ENCODE measurements around the gene MCRIP1.

MCRIP1 gene

DNA sequence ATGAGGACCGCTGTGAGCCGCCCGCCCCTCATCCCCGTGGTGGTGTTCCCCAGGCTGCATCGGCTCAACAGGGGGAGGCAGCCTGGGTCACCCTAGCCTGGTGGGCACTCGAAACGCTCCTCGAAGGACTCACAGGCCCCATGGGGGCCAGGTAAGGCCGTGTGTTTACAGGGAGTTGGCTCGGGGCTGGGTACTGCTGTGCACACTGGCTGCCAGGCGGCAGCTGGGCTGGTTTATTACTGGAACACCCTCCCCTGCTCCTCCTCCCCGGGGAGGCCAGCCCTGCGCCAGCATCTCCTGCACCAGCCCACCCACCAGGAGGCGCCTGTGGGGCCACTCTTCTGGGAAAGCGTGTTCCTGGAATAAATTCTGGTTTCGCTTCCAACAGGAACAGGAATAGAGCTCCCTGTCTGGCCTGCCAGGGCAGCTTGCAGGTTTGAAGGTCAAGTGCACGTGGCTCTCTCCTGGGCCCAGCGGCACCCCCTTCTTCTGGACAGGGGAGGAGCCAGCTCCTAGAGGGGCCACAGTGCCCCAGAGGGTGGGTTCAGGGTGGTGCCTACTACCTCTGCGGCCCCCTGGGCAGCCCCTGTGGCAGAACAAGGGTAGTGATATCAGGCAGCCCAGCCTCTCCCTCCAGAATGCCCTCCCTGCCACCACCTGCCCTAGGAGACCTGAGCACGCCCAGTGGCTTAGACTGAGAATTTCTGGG is 11.3 kb downstream of the MCRIP1 start:
- TF ChIP-seq GLIS3 (CRISPR knock-in tag; IDR thresholded peaks at IDR 0.05) (no peak), PPARA (CRISPR knock-in tag; IDR thresholded peaks at IDR 0.05; ENCODE audit: borderline replicate concordance) (no peak), SNAI2 (CRISPR knock-in tag; IDR thresholded peaks at IDR 0.05) (no peak), CSRNP3 (CRISPR knock-in tag; IDR thresholded peaks at IDR 0.05) (no peak), CREB5 (CRISPR knock-in tag; IDR thresholded peaks at IDR 0.05; ENCODE audit: low read depth) (no peak), POU6F1 (CRISPR knock-in tag; IDR thresholded peaks at IDR 0.05; ENCODE audit: borderline replicate concordance, low read depth) (no peak), BACH2 (CRISPR knock-in tag; IDR thresholded peaks at IDR 0.05; ENCODE audit: borderline replicate concordance) (no peak), ZNF565 (CRISPR knock-in tag; conservative IDR thresholded peaks at IDR 0.05; ENCODE audit: low read depth) (no peak), ARNTL (CRISPR knock-in tag; IDR thresholded peaks at IDR 0.05; ENCODE audit: borderline replicate concordance, low read depth) (no peak), TCF4 (CRISPR knock-in tag; IDR thresholded peaks at IDR 0.05; ENCODE audit: borderline replicate concordance) (no peak), PATZ1 (CRISPR knock-in tag; IDR thresholded peaks at IDR 0.05; ENCODE audit: borderline replicate concordance) (no peak), TOX (CRISPR knock-in tag; IDR thresholded peaks at IDR 0.05; ENCODE audit: borderline replicate concordance) (no peak), TSHZ2 (CRISPR knock-in tag; IDR thresholded peaks at IDR 0.05) (no peak), CSDC2 (CRISPR knock-in tag; IDR thresholded peaks at IDR 0.05) (no peak), ZFP30 (CRISPR knock-in tag; IDR thresholded peaks at IDR 0.05) (no peak), ZFP3 (CRISPR knock-in tag; IDR thresholded peaks at IDR 0.05) (no peak), RARB (CRISPR knock-in tag; IDR thresholded peaks at IDR 0.05) (no peak), ZNF70 (CRISPR knock-in tag; IDR thresholded peaks at IDR 0.05) (no peak)
- peak; percentile 77 for ATAC-seq

DNA sequence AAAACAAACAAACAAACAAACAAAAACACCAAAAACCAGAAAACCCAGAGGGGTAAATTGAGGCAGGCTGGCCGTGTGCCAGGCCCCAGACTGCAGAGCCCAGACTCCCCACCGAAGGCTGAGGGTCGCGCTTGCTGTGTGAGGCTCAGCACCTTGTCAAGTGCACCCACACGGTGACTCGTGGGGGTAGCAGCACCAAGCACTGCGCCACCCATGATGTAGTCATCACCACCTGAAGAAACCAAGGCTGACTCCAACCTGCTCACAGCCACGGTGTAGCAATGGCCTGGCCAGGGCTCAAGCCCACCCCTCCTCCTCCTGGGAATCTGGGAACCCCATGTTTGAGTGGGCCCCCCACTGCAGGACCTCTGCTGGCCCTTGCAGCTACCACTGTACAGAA is 11.9 kb downstream of the MCRIP1 start:
- ATAC-seq = no peak
- no peak for TF ChIP-seq BACH2 (CRISPR knock-in tag; IDR thresholded peaks at IDR 0.05; ENCODE audit: borderline replicate concordance)
- TF ChIP-seq SNAI2 (CRISPR knock-in tag; IDR thresholded peaks at IDR 0.05) = no peak
- no peak for TF ChIP-seq CSRNP3 (CRISPR knock-in tag; IDR thresholded peaks at IDR 0.05)
- TF ChIP-seq RARB (CRISPR knock-in tag; IDR thresholded peaks at IDR 0.05) = no peak
- no peak for TF ChIP-seq GLIS3 (CRISPR knock-in tag; IDR thresholded peaks at IDR 0.05)
- TF ChIP-seq ZFP30 (CRISPR knock-in tag; IDR thresholded peaks at IDR 0.05) = no peak
- TF ChIP-seq ZNF565 (CRISPR knock-in tag; conservative IDR thresholded peaks at IDR 0.05; ENCODE audit: low read depth) = no peak
- TF ChIP-seq ZNF8 (CRISPR knock-in tag; IDR thresholded peaks at IDR 0.05) = no peak
- no peak for TF ChIP-seq TSHZ2 (CRISPR knock-in tag; IDR thresholded peaks at IDR 0.05)
- TF ChIP-seq PPARA (CRISPR knock-in tag; IDR thresholded peaks at IDR 0.05; ENCODE audit: borderline replicate concordance) = no peak
- no peak for TF ChIP-seq ISL1 (CRISPR knock-in tag; IDR thresholded peaks at IDR 0.05)
- TF ChIP-seq OSR1 (CRISPR knock-in tag; IDR thresholded peaks at IDR 0.05) = no peak
